ENCODE data around the gene KIF19. TPM values are rescaled to one million over a fixed set of nuclear protein-coding genes. Genes with fewer than 3 reads are reported as not detected.

Gene KIF19
- total RNA-seq, 1 donor from 2014 or later = 1.4 TPM

- no peak for DNase-seq (ENCODE audit: low spot score)
These were observed 22.7 kb upstream of the KIF19 start for GRCh38 chr17:74303305-74303704.

- DNase-seq (ENCODE audit: low spot score) = no peak
These were observed 21.8 kb upstream of the KIF19 start for GRCh38 chr17:74304184-74304583.

GRCh38 chr17:74305865-74306654 lies 20.0 kb upstream of the KIF19 start:
- no peak for DNase-seq (ENCODE audit: low spot score)

- no peak for DNase-seq (ENCODE audit: low spot score)
These were observed 17.8 kb upstream of the KIF19 start for GRCh38 chr17:74307984-74308773.

- DNase-seq (ENCODE audit: low spot score) = no peak
These were observed 16.1 kb upstream of the KIF19 start for GRCh38 chr17:74309902-74310301.

GRCh38 chr17:74314877-74315276 lies 11.1 kb upstream of the KIF19 start:
- DNase-seq (ENCODE audit: low spot score) = no peak

GRCh38 chr17:74316220-74316619 lies 9.8 kb upstream of the KIF19 start:
- DNase-seq (ENCODE audit: low spot score) = no peak

- DNase-seq (ENCODE audit: low spot score) = no peak
These were observed 9.0 kb upstream of the KIF19 start for GRCh38 chr17:74317071-74317470.

GRCh38 chr17:74318391-74318790 lies 7.6 kb upstream of the KIF19 start:
- DNase-seq (ENCODE audit: low spot score) = no peak

- no peak for DNase-seq (ENCODE audit: low spot score)
These were observed 1.5 kb upstream of the KIF19 start for GRCh38 chr17:74324521-74324920.

- DNase-seq (ENCODE audit: low spot score) = no peak
These were observed 667 bp upstream of the KIF19 start for GRCh38 chr17:74325376-74325742.

GRCh38 chr17:74326506-74326905 lies 480 bp downstream of the KIF19 start:
- DNase-seq (ENCODE audit: low spot score) = no peak

- no peak for DNase-seq (ENCODE audit: low spot score)
These were observed 2.5 kb downstream of the KIF19 start for GRCh38 chr17:74328487-74328886.

- DNase-seq (ENCODE audit: low spot score) = no peak
These were observed 3.4 kb downstream of the KIF19 start for GRCh38 chr17:74329378-74329777.

- DNase-seq (ENCODE audit: low spot score) = no peak
These were observed 4.4 kb downstream of the KIF19 start for GRCh38 chr17:74330446-74330845.

GRCh38 chr17:74332017-74332650 lies 6.1 kb downstream of the KIF19 start:
- no peak for DNase-seq (ENCODE audit: low spot score)

GRCh38 chr17:74332763-74333283 lies 6.8 kb downstream of the KIF19 start:
- DNase-seq (ENCODE audit: low spot score) = no peak

GRCh38 chr17:74334393-74335039 lies 8.5 kb downstream of the KIF19 start:
- no peak for DNase-seq (ENCODE audit: low spot score)

- DNase-seq (ENCODE audit: low spot score) = no peak
These were observed 9.6 kb downstream of the KIF19 start for GRCh38 chr17:74335529-74336062.

GRCh38 chr17:74336307-74336706 lies 10.3 kb downstream of the KIF19 start:
- DNase-seq (ENCODE audit: low spot score) = no peak

- no peak for DNase-seq (ENCODE audit: low spot score)
These were observed 11.9 kb downstream of the KIF19 start for GRCh38 chr17:74337834-74338500.

Data from umbilical cord (tissue), 2 donors.